C4-2B (cell line): Measurements from ENCODE around the gene EXOC1.

Experiments
- CTCF ChIP-seq: fragments of 450-650 bp; conservative IDR thresholded peaks from 2 replicates; pipeline ENCODE4 v1.5.1; 2017; ENCODE audit warnings: mild to moderate bottlenecking
- ZFX ChIP-seq: fragments of 450-650 bp; IDR thresholded peaks from 2 replicates; pipeline ENCODE4 v1.6.1; 2017

- TF ChIP-seq CTCF (no peak), ZFX (no peak)
Measured at GRCh38 chr4:55819634-55820033, 33.8 kb upstream of the EXOC1 start, which contains the start of gene EXOC1L.
